GM18526 (cell line): ENCODE results near the gene ZNF391.

Source experiments
- POLR2A ChIP-seq: IDR thresholded peaks from 3 replicates; pipeline ENCODE4 v1.6.1; 2011; ENCODE audit not compliant: insufficient read length; ENCODE audit errors: extremely low read depth

Gene ZNF391

DNA sequence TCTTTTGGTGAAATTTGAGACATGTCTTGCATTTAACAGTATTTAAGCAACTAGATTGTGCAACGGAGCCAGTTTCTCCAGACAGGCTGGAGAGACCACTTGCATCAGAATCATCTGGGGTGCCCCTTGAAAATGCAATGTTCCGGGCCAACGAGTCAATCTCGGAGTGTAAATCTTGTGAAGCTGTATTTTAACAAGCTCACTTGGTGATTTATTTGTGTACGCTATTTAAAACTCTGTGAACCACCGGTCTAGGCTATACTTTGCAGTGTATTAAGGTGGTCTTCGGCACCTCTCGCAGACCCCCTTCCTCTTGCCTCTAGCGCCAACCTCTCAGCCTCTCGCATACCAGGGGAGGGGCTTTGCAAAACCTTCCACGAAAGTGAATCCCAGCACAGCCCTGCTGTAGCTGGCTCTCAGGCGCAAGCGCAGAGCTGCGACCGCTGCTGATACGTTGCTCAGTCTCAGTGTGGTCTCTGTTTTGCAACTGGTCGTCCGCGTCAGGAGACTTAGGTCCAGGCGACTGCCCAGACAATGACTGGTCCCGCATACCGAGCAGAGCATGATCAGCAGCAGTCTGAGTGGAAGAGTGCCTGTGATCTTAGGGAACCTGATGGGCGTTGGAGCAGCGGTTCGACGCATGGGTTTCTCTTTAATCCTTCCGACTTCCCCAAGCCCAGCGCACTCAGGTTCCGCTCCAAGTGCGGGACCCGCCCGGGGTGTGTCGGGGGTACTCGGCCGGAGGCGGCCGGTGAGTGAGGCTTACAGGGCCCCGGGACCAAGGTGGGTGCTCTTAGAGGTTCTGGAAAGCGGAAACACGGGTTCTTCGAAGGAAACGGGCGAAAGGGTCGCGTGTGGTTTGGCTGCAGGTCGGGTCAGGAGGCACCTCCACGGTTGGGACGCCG, at the start of gene ZNF391:
Gene ZNF391 (plus strand): TSS at position 467 of the 905 bp plus-strand sequence. CDS start 11,612 bp downstream, outside the sequence.
- peak; percentile 83 for TF ChIP-seq POLR2A

DNA sequence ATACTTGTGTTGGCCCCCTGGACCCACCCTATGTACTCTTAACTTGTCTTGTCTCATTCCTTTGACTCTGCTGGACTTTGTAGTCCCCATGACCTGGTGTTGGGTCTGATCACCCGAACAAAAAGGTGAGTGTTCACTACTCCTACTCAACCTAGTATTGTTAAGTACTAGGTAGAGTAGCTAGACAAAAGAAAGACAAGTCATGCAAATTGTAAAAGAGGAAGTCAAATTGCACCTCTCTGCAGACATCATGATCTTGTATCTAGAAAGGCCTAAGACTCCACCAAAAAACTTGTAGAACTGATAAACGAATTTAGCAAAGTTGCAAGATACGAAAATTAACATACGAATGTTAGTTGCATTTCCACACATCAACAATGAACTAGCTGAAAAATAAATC, 35.7 kb upstream of the ZNF391 start:
- TF ChIP-seq POLR2A = no peak

DNA sequence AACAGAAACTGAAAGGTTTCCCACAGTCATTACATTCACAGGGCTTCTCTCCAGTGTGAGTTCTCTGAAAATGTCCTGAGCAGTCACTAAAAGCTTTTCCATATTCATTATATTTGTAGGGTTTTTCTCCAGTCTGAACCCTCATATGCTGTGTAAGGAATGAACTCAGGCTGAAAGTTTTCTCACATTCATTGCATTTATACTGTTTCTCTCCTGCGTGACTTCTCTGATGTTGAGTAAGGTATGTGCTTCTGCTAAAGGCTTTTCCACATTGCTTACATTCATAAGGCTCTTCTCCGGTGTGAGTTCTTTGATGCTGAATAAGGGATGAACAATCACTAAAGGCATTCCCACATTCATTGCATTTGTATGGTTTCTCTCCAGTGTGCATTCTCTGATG, 29.8 kb upstream of the ZNF391 start:
- TF ChIP-seq POLR2A = no peak

DNA sequence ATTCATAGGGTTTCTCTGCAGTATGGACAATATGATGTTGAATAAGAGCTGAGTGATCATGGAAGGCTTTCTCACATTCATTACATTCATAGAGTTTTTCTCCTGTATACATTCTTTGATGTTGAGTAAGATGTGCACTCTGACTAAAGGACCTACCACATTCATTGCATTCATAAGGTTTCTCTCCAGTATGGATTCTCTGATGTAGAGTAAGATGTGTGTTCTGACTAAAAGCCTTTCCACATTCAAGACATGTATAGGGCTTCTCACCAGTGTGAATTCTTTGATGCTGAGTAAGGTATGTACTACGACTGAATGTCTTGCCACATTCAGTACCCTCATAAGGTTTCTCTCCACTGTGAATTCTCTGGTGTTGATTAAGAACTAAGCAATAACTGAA, 29.3 kb upstream of the ZNF391 start:
- TF ChIP-seq POLR2A = no peak

DNA sequence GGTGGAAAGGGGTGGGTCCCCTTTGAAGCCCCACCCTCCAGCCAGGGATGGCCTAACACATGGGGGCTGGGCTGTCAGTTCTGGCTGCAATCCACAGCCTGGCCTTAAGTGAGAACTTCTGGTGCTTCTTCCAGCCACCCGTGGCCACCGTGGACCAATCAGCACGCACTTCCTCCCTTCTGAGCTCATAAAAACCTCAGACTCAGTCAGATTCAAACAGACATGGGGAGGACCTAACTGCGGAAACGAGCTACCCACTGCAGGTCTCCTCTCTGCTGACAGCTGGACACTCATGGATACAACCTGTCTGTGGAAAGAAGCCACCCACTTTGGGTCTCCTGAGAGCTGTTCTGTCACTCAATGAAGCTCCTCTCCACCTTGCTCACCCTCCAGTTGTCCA, 20.4 kb upstream of the ZNF391 start:
- TF ChIP-seq POLR2A = no peak

DNA sequence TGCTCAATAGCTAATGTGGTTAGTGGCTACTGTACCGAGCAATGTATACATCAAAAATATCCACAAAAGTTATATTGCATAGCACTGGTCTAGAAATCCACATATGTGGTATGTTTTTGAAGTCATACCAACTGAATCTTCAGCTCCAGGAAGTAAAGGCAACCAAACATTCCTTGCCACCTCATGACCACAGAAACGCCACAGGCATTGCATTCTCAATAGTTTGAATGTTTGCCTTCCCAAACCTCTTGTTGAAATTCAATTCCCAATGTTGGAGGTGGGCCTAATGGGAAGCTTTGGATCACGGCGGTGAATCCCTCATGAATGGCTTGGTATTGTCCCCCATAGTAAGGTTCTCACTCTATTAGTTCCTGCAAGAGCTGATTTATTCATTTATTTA, 18.2 kb upstream of the ZNF391 start:
- no peak for TF ChIP-seq POLR2A

DNA sequence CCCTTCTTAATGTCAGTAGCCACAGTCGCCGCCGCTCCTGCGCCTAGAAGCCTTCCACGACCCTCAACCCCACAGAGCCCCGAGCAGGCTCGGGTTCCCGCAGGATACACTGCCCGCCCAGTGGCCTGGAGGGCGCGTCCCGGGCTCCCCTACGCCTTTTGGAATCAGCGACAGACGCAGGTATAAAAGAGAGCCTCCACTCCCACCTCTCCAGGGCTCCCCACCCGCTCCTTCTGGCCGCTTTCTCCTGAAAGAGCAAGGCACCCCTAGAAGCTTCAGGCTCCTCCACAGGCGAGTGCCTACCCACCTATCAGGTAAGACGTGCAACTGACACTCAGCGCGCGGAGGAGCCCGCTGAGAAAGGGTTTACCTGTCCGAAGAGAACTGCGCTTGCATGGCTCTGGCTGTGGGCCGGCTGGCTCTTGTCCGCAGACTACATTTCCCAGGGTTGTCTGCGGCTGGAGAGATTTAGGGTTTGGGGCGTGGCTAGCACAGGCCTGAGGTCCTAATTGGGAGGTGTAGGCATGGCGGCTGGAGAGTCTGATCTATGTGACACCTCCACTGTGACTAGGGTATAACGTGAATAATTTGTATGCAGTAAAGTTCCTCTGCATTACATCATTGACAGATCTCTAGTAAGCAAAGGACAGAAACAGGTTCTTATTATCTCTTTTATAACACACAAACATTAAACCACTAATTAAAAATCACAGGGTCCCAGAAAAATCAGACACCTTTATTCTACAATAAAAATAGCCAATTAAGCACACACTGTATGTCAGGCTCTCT, 13.5 kb upstream of the ZNF391 start:
- no peak for TF ChIP-seq POLR2A

DNA sequence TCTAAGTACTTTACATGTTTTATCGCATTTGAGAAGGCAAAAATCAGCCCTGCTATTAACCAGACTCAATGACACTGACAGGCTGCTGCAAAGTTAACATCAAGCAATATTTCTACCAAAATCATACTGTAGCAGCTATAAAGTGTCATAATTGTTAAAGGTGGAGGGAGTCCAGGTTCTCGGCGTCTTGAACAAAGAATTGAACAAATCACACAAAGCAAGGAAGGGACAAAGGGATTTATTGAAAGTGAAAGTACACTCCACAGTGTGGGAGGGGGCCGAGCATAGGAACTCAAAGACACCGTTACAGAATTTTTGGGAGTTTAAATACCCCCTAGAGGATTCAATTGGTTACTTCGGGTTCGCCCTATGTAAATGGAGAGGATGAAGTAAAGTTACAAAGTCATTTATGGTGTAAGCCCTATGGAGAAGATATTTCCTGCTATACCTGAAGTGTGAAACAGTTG, 12.9 kb upstream of the ZNF391 start:
- TF ChIP-seq POLR2A = no peak

DNA sequence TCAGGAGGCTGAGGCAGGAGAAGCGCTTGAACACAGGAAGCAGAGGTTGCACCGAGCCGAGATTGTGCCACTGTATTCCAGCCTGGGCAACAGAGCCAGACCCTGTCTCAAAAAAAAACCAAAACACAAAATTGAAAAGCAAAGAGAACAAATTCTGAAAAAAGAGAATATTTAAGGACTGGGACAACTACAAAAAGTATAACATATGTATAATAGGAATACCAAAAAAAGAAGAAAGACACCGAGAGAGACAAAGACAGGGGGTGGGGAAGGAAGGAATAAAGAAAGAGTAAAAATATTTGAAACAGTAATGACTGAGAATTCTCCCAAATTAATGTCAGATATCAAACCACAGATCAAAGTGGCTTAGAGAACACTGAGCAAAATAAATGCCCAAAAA, 5.5 kb upstream of the ZNF391 start:
- TF ChIP-seq POLR2A = no peak

DNA sequence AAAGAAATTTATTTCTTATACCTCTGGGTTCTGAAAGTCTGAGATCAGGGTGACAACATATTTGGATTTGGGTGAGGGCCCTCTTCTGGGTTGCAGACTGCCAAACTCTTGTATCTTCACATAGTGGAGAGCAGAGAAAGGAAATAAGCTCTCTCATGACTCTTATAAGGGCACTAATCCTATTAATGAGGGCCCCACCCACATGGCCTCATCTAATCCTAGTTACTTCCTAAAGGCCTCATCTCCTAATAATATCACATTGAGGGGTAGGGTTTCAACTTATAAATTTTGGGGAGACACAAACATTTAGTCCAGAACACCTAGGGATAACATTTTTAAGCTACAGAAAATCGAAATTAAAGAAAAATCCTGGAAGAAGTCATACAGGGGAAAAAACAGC, 5.1 kb upstream of the ZNF391 start:
- TF ChIP-seq POLR2A = no peak

DNA sequence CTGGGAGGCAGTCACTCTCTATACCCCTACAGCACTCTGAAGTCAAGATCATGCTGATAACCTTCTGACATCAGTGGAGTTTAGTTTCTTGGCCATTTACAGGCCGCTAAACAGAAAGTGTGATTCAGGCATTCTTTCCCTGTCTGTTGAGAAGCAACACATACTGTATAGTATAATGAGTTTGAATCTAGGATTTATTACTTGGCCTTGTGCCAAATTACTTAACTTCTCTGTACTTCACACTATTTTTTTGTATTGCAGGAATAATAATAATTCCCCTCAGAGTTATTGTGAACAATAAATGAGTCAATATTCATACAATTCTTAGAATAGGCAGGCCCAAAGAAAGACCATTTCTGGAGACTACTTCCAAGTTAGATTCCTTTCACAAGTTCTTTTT, 4.1 kb downstream of the ZNF391 start:
- TF ChIP-seq POLR2A = no peak

DNA sequence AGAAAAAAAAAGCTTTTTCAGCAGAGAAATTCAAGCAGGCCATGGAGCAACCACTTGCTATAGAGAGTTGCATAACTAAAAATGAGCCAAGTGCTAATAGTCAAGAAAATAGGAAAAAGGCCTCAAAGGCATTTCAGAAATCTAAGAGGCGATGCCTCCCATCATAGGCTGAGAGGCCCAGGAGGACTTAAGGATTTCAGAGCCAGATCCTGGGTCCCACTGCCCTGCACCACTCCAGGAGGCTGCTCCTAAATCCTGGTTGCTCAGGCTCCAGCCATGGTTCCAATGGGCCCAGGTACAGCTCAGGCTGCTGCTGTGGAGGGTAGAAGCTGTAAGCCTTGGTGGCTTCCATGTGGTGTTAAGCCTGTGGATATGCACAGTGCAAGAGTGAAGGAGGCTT, 5.5 kb downstream of the ZNF391 start:
- TF ChIP-seq POLR2A = no peak

DNA sequence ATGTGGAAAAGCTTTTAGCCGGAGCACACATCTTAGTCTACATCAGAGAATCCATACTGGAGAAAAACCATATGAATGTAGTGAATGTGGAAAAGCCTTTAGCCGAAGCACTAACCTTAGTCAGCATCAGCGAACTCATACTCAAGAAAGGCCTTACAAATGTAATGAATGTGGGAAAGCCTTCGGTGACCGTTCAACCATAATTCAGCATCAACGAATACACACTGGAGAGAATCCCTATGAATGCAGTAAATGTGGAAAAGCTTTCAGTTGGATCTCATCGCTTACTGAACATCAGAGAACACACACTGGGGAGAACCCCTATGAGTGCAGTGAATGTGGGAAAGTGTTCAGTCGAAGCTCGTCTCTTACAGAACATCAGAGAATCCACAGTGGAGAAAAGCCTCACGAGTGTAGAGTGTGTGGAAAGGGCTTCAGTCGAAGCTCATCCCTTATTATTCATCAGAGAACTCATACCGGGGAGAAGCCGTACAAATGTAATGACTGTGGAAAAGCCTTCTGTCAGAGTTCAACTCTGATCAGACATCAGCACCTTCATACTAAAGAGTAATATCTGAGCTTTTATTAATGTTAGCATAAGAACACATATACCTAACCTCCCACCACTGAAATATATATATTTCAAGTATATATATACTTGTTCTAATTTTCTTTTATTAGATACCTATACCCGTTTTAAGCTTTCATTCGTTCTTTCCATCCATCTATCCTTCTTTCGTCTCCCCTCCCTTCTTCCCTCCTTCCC, 12.5 kb downstream of the ZNF391 start:
- TF ChIP-seq POLR2A = no peak

DNA sequence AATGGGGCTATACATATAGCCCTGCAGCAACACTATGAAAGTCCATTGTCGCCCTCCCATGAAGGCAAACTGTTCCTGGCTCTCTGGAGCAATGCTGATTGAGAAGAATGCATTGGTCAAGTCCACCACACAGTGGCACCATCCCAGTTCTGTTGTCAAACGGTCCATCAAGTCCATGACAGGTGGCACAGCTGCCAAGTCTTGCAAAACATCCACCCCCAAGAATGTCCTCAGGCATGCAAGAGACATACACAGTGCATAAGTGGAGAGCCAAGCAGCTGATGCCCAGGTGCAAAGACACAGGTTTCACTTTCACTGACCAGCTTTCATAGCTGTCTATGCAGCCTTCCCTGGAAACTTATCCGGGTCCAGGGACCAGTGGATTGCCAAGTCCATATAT, 17.5 kb downstream of the ZNF391 start:
- TF ChIP-seq POLR2A = no peak

DNA sequence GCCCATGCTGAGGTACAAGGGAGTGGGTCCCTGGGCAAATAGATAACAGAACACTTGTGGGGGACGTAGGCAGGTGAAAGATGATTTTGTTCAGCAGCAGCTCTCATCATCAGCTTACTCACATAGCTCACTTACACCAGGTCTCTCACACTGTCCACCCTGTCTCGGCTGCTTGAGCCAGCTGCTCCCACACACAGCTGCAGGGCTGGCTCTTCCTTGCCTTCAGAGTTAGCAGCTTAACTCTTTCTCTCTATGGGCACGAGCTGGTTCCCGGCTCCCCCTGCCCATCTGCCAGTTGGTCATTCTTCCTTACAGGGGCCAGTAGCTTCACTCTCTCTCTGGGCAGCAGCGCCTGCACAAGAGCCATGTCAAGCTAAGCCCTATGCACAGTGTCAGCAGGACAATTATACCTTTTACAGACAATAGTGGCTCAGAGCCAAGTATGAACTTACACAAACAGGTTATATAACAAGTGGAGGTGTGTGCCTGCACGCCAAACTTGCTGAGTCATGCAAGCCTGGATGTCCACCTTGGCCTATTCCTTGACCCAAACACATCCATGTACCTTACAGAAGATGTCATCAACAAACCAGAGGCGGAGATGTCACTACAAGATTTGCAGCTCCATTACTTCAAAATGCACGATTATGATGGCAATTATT, 18.7 kb downstream of the ZNF391 start:
- no peak for TF ChIP-seq POLR2A
